HG02642 (cell line): ENCODE results near the gene PPM1G.
"Not testable (repeated sequence)": the region's sequence is repeated elsewhere in the genome, so short reads cannot be mapped to it uniquely, and the experiment has no call there.

Experiments
- ATAC-seq: cut with Tn5 transposase; IDR thresholded peaks from one replicate; pipeline ENCODE4 v1.9.1; 2021; ENCODE audit warnings: mild to moderate bottlenecking; ENCODE audit not compliant: unreplicated experiment, poor library complexity

Gene PPM1G, protein sequence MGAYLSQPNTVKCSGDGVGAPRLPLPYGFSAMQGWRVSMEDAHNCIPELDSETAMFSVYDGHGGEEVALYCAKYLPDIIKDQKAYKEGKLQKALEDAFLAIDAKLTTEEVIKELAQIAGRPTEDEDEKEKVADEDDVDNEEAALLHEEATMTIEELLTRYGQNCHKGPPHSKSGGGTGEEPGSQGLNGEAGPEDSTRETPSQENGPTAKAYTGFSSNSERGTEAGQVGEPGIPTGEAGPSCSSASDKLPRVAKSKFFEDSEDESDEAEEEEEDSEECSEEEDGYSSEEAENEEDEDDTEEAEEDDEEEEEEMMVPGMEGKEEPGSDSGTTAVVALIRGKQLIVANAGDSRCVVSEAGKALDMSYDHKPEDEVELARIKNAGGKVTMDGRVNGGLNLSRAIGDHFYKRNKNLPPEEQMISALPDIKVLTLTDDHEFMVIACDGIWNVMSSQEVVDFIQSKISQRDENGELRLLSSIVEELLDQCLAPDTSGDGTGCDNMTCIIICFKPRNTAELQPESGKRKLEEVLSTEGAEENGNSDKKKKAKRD

DNA sequence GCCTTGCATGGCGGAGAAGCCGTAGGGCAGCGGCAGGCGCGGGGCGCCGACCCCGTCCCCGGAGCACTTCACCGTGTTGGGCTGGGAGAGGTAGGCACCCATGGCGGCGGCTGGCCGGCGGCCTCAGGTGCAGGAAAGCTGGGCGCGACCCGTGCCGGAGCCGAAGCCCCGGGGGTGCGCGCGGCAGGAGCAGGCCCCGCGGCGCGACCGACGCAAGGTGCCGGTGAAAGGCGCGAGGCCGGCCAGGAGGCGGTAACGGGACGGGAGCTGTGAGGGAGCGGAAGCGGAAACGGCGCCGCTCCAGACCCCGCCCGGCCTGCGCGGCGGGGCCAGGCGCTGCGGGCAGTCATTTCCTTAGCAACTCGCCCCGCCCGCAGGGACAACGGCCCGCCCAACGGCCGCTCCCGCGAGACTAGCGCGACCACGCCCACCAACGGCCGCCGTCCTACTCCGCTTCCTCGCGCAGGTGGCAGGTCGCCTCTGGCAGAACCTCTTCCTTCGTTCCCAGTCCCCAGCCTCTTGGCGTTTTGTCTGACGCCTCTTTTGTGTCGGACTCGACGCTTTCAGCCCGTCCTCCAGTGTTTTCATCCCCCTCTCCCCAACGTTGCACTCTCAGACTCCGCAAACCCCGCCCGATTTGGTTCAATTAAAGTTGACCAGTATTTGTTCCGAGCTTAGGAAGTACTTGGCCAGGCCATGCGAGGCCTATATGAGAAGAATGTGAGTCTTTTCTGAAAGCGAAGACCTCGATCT, at the start of gene PPM1G:
TSS of gene PPM1G (minus strand) at position 271 of the 753 bp plus-strand sequence. CDS start at position 102, 169 bp downstream.
- ATAC-seq = peak; percentile 96

GRCh38 chr2:27453968-27454367, 44.6 kb upstream of the PPM1G start:
- ATAC-seq = no peak

GRCh38 chr2:27451095-27451494, 41.7 kb upstream of the PPM1G start:
- no peak for ATAC-seq

DNA sequence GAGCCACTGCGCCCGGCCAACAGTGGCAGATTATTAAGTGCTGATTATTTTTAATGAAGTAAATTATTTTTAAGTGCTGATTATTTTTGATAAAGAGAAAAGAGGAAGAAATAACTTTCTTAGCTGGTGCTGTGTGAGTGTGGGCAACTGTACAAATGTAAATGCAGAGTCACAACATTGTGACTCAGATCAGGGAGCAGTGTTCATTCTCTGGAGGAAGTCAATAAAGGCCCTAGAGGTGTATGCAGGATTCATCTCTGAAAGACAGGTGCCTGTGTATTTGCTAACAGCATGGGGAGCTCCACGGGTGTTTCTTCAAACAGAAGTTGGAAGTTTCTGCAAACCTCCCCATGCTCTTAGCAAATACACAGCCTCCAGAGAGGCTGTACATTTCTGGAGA, 39.0 kb upstream of the PPM1G start:
- no peak for ATAC-seq

- no peak for ATAC-seq
Measured at GRCh38 chr2:27446057-27446456, 36.7 kb upstream of the PPM1G start.

- no peak for ATAC-seq
Measured at GRCh38 chr2:27445615-27446014, 36.2 kb upstream of the PPM1G start.

DNA sequence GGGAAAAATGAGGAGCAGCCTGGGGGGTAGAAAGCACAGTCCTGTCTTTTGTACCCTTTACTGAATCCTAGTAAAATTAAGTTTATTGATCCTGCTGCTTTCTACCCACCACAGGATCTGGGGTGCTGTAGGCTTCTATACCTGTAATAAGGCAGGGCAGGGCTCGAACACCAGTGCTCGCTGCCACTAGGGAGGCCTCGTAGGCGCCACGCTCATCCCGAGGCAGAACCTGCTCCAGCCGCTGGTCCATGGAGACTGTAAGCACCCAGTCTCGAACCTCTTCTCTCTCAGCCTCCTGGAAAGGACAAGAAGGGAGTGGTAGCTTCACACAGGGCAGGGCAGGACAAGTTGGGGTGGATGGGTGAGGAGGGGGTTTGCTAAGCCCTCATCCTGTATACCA, 35.8 kb upstream of the PPM1G start:
- ATAC-seq = no peak

- no peak for ATAC-seq
Measured at GRCh38 chr2:27442920-27443282, 33.5 kb upstream of the PPM1G start.

GRCh38 chr2:27441958-27442919, 32.8 kb upstream of the PPM1G start, which contains the start of gene KRTCAP3:
KRTCAP3 (plus strand) TSS chr2:27442381; CDS start chr2:27442413, 32 bp downstream.
- no peak for ATAC-seq

DNA sequence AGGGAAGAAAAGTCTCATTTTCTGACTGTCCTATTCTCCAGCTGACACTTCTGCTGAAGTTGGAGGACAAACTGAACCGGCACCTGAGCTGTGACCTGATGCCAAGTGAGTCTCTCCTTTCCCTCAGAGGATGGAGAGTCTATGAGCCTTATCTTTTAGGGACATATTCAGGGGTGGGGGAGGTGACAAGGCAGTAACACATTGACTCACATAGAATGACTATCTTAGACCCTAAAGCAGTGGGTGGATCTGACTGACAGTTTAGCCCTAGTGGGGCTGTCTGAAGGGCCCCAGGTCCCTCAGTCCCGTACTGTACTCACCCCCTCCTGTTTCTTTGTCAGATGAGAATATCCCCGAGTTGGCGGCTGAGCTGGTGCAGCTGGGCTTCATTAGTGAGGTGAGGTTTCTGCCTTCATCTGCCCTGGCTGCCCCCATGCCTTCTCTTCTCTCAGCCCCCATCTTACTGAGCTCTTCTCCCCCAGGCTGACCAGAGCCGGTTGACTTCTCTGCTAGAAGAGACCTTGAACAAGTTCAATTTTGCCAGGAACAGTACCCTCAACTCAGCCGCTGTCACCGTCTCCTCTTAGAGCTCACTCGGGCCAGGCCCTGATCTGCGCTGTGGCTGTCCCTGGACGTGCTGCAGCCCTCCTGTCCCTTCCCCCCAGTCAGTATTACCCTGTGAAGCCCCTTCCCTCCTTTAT, 32.0 kb upstream of the PPM1G start:
- no peak for ATAC-seq

DNA sequence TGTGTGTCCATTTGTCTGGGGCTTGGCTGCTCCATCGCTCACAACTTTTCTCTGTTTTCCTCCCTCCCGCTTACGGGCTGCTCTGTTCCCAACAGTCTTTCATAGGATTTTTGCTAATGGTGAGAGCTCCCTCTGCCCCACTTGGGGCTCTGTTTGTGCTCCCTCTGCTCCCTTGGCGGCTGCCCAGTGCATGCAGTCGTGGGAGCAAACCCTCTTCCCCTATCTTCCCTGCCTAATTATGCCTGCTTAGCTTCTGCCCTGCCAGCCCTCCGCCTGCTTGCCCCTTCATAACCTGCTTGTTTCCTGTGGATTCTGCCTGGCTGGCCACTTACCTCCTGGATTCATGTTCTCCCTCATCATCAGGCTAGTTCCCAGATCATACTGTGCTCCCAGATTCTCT, 26.2 kb upstream of the PPM1G start:
- ATAC-seq = no peak

- ATAC-seq = no peak
Measured at GRCh38 chr2:27431395-27431794, 22.0 kb upstream of the PPM1G start.

- ATAC-seq = peak; percentile 81
Measured at GRCh38 chr2:27428978-27429541, 19.7 kb upstream of the PPM1G start.

DNA sequence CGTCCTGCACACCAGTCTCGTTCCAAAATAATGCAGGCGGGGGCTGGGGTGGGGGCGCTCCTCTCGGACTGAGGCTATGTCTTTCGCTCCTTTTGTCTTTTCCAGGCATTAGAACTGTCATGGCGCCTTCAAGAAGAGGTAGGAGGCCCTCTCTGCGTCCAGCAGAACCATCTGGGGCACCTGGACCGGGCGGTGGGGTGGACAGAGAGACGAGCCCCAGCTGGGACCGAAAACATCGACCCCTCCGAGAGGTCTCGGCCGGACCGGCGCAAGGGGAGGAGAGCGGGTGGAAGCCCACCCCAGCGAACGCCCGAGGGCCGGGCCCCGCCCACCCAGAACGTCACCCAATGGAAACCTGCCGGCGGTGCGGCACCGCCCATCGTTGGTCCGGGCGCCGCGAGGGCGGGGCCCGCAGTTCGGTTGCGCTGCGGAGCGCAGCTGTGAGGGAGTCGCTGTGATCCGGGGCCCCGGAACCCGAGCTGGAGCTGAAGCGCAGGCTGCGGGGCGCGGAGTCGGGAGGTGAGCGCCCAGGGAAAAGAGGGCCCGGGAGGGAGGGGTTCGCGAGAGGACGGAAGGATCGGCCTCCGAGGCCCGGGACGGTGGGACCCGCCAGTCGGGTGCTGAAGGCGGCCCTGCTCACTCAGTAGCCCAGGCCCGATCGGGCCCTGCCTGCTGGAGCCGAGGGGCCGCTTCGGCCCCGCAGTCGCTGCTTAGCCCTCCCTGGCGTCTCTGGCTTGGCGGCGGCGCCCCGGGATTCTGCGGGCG, 19.0 kb upstream of the PPM1G start, which contains the start of gene NRBP1:
TSS of gene NRBP1 (plus strand) at position 419 of the 765 bp plus-strand sequence. CDS start 4,643 bp downstream, outside the sequence.
- peak; percentile 88 for ATAC-seq

DNA sequence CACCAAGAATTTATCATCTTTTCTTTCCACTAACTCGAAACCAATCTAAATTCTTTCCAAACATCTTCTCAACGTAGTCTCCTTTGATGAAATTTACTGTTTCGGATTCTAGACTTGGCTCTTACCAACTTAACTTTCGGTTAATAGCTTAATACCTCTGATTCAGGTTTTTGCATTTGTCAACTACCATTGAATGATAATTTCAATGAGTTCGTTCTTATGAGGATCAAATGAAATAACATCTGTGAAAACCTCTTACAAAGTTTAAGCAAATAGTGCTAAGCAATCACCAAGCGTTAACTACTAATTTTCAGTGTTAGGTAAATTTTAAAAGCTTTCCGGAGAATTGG, 18.4 kb upstream of the PPM1G start:
- ATAC-seq = no peak

DNA sequence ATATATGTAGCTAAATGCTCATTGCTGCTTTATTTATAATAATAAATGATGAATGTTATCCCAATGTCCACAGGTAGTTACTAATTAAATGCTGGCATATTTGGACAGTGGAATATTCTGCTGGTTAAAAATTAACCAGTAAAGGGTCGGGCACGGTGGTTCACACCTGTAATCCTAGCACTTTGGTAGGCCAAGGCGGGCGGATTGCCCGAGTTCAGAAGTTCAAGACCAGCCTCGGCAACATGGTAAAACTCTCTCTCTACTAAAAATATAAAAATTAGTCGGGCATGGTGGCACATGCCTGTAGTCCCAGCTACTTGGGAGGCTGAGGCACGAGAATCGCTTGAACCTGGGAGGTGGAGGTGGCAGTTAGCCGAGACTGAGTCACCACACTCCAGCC, 15.6 kb upstream of the PPM1G start:
- not testable (repeated sequence) for ATAC-seq

GRCh38 chr2:27422958-27423357, 13.6 kb upstream of the PPM1G start:
- ATAC-seq = no peak

DNA sequence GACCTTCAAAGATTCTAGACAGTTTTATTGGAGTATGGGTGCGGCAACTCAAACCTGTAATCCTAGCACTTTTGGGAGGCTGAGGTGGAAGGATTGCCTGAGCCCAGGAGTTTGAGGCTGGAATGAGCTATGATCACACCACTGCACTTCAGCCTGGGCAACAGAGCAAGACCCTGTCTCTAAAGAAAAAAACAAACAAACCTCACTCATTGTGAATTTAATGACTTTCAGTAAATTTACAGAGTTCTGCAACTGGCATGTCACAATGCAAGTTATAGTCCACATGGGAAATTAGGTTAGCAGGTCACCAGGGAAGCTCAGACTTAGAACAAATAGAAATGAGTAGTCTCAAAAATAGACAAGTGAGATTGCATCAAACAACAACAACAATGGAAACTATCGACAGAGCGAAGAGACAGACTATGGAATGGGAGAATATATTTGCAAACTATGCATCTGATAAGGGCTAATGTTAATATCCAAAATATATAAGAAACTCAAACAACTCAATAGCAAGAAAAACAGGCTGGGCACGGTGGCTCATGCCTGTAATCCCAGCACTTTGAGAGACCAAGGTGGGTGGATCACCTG, 12.4 kb upstream of the PPM1G start:
- no peak for ATAC-seq
